HT-29 (cell line): Measurements from ENCODE around the gene ZNF605. TPM values are rescaled to one million over a fixed set of nuclear protein-coding genes. Genes with fewer than 3 reads are reported as not detected.
"Not testable (repeated sequence)": the region's sequence is repeated elsewhere in the genome, so short reads cannot be mapped to it uniquely, and the experiment has no call there.

Experiments used
- DNase-seq: peaks from one replicate; pipeline ENCODE4 v3.0.0-alpha.2; 2015; ENCODE audit warnings: low spot score
- total RNA-seq: library from RNA; depleted of rRNA; stranded (reverse); fragments of >200 nt; shearing (Covaris generic); gene quantifications from 2 replicates; pipeline ENCODE4 v1.2.3, GENCODE V29; 2014; rRNA removed

The ZNF605 gene
- not detected in 2 replicates for total RNA-seq

DNA sequence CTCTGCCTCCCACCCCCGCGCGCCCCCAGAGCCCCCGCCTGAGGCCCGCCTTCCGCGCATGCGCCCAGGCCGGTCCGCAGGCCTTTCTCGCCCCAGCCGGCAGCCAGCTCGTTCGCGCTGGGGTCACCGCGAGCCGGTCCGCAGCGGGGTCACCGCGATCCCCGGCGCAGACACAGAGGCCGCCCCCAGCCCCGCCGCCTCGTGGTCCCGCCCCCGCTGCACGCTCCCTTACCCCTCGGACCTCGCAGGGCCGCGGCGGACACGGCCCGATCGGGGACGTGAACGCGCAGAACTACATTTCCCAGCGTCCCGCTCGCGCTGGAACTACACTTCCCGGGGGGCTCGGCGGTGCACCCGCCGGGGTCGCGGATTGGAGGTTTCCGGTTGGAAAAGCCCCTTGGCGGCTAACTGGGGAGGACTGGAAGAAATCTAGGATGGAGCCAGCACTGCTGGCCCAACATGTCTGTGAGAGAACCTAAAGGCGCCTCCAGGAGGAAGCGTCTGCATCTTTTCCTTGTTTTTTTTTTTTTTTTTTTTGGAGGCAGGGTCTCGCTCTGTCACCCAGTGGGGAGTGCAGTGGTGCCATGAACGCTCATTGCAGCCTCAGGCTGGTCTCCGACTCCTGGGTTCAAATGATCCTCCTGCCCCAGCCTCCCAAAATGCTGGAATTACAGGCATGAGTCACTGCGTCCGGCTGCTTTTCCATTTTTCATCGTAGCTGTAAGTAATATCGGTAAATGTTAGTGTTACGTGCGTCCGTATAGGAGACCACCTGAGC, at the start of gene ZNF605:
TSS of gene ZNF605 (minus strand) at position 296 of the 778 bp plus-strand sequence. CDS start 10,671 bp downstream, outside the sequence.
- DNase-seq, result no peak

DNA sequence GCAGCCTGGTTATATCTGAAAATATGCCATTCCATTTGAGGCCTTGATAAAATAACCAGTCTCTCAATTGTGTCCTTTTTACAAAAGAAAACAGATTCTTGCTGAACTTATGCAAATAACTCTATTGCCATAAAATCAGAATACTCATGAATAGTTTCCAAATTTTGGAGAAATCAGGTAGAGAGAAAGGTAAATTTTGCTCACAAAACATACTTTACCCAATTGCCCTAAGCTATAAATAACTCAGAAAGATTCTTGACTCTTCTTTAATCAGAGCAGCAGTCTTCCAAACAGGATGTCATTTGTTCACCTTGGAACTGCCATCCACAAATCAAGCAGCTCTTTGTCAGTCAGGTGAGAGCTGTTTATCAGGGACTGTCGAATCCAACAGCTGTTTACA, 42.6 kb upstream of the ZNF605 start:
- DNase-seq, result no peak

DNA sequence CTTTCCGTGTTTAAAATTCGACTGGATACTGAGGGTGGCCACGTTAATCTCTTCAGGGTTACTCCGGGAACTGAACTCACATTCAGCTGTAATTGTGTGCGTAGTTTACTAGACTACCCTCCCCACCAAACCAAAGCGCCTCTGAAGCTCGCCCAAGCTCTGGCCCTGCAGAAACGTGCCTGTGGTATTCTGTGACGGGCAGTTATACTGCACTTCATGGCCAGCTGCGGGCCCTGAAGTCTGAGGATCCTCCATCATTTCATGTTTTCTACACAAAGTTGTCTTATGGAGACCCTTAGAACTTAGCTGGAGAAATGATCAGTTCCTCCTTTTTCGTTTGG, 30.7 kb upstream of the ZNF605 start:
- no peak for DNase-seq

DNA sequence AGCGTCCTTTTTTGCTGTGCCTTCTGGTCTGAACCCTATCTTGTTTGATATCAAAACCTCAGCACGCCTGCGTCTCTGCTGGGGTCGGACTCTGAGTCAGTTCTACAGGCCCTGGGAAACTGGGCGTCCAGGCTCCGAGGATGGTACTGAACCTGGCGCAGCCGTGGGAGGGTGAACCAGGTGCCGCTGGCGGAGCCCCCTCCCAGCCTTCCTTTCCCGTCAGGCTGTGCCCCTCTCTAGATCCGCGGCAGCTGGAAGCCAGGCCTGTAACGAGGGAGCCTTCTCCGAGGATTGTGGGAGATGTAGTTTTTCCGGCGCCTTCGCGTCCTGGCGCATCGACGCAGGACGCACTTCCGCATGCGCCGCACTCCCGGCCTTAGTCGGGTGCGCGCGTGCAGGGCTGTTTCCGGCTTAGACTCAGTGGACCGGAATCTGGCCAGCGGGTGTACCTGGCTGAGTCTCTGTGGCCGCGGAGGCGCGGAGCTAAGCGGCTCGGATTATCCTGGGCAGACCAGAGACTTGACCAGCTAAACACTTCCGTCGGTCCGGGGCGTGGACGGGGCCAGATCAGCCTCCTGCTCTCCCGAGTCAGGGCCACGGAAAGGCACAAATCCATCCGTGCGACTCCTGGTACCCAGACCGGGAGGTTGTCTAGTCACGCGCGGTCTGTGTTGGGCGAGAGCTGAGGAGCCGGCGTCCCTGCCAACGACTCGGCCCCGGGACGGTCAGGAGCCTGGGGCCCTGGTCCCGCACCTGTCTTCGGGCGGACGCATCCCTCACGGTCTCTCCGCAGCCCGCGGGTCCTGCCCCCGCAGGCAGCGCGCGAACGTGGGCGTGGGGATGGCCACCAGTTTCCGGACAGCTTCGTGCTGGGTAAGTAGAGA, 30.1 kb upstream of the ZNF605 start, which contains the start of gene ZNF26:
TSS of gene ZNF26 (plus strand) at position 367 of the 884 bp plus-strand sequence. CDS start at position 841, 474 bp downstream.
- peak; percentile 90 for DNase-seq

DNA sequence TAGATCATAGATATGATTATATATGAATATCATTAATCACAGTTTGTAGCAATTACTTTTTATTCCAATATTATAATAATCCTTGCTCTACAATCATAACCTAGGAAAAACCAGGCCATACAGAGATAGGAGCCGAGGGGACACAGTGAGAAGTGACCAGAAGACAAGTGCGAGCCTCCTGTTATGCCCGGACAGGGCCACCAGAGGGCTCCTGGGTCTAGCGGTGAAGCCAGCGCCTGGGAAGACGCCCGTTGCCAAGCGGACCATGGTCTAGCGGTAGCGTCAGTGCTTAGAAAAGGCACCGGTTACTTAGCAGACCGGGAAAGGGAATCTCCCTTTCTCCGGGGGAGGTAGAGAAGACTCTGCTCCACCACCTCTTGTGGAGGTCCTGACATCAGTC, 20.8 kb upstream of the ZNF605 start:
- peak; percentile 13 for DNase-seq

DNA sequence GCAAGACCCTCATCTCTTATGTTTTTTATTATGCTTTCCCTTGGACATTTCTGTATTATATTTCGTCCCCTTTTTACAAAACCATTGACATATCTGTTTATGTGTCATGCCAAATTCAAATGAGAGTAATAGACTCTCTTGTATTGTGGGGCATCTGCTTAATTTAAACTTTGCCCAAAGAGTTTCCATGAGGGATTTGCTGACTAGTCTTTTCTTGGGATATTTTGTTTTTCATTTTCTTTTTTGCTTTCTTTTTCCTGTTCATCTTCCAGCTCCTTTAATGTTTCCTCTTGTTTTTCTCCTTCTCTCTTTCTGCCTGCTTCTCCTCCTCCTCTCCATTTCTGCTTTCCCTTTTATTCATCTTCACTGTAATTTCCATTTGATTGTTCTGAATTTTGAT, 16.3 kb upstream of the ZNF605 start:
- no peak for DNase-seq

DNA sequence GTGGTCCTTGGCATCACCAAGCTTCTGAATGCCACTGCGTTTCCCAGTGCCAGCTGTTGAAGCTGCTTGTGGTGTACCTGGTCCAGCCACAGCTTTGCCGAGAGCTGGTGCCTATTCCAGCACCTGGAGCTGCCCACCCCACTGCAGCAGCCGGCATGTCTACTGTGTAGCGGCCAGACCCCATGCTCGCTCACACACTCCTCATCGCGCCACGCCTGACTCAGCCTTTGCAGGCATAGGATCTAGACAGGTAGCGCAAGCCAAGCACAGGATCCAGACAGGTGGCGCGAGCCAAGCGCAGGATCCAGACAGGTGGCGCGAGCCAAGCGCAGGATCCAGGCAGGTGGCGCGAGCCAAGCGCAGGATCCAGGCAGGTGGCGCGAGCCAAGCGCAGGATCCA, 11.6 kb upstream of the ZNF605 start:
- DNase-seq, result no peak

DNA sequence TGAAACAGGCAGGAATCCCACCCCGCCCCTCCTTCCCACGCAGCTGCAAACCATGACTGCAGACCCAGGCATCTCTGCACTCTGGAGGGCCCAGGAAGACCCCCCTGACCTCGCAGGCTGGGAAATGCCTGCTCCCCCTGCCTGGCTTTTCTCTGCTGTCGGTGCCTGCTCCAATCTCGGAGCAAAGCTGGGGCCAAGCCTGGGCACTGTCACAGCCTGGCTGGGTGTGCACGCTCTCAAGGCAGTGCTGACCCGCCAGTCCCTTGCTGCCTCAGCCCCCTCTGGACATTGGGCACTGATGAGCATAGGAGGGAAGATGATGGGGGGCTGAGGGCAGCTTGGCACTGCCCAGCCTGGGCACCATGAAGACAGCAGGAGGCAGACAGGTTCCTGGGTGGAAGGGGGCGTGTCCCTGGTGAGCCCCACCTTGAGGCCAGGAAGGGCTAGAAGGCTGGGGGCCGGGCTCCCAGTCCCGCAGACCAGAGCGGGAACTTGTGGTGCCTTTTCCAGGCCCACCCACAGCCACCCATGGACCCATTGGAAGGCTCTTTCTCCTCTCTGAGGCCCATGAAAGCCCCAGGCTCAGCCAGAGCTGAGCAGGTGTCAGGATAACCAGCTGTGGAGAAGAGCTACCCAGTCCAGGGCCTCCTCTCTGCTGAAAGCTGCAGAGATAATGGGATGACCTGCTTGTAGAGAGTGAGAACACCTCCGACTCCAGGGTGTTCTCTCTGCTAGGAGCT, 10.7 kb upstream of the ZNF605 start:
- DNase-seq, result no peak

DNA sequence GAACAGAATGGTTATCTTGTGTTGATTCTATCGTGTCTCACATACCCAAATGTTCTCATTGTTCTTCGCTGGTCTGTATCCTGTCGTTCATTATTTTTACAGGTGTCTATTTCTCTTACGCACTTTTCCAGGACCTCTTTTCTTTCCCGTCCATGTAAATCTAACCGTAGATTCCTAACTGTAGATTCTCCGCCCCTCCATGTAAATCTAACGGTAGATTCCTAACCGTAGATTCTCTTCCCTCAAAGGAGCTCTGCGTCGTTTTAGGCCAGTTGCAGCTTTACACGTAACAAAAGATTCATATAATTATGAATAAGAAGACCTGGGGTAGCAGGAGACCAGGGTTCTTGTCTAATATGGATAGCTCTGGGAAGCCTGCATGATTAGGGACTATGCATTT, 9.7 kb upstream of the ZNF605 start:
- DNase-seq, result no peak

DNA sequence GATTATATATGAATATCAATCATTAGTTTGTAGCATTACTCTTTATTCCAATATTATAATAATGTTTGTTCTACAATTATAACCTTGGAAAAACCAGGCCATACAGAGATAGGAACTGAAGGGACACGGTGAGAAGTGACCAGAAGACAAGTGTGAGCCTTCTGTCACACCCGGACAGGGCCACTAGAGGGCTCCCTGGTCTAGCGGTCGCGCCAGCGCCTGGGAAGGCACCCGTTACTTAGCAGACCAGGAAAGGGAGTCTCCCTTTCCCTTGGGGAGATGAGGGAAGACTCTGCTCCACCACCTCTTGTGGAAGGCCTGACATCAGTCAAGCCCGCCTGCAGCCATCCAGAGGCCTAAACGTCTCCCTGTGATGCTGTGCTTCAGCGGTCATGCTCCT, 7.8 kb upstream of the ZNF605 start:
- peak; percentile 25 for DNase-seq

DNA sequence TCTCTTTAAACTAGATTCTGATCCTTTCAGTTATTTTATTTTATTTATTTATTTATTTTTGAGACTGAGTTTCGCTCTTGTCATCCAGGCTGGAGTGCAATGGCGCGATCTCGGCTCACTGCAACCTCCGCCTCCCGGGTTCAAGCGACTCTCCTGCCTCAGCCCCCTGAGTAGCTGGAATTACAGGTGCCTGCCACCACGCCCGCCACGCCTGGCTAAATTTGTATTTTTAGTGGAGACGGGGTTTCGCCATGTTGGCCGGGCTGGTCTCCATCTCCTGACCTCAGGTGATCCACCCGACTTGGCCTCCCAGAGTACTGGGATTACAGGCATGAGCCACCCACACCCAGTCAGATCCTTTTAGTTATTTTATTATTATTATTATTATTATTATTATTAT, 5.7 kb upstream of the ZNF605 start:
- DNase-seq, result not testable (repeated sequence)

DNA sequence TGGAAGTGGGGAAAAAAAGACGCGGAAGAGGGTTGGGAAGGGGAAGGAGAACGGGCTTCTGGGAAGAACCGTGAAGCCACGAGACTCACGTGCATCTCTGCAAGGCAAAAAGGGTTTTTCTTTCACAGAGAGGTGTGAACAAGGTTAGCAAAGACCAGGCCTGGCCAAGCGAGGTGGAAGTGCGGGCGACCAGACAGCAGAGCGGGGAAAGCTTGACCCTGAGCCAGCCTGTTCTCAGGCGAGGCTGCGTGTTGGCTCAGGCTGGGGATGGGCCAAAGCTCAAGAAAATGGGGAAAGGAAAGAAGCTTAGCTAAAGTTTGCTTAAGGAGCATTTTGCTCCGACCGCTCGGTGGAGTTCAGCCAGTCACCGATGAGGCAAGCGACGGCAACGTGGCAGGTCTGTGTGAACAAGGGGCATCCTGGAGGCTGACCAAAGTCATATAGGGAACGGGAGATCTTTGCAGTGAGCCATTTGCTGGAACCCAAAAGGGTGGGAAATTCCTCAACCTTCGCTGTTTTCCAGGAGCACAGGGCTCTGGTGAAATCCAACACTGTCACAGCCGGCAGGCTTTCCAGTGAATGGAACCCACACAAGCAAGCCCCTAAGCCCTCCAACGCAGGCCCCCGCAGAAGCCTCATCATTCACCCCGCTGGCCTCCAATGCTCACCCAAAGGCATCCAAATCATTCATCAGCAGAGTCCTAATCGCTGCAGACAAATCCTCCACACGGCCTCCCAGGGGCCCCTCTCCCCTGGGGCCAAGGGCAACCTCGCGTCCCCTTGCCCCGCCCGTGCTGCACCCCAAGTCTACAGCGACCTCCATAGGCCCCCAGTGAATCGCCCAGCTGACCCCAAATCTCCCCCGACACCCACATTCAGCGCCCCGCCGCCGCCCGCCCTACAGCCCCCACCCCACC, 754 bp downstream of the ZNF605 start:
- no peak for DNase-seq

DNA sequence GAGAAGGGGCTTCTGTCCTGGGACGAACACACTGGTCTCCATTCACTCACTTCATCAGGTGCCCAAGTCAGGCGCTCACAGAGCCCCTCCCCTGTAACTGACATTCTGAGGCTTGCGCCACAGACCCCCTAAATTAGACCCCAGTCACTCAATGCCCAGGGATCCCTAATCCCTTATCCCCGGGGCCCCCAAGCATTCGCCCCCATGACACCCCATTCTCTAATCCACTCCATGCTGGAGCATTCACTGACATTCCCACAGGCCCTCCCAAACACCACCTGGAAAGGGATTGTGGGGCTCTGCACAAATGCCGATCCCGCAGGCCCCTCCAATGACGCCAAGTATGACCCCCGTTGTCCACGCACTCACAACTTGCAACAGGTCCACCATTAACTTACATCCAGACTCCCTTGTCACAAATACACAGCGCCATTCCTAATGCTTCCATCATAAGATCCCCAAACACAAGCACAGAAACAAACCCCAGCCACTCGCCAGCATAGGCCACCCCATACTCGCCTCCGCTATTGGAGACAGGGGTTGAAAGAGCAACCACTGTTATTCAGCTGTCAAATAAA, 1.5 kb downstream of the ZNF605 start:
- no peak for DNase-seq

DNA sequence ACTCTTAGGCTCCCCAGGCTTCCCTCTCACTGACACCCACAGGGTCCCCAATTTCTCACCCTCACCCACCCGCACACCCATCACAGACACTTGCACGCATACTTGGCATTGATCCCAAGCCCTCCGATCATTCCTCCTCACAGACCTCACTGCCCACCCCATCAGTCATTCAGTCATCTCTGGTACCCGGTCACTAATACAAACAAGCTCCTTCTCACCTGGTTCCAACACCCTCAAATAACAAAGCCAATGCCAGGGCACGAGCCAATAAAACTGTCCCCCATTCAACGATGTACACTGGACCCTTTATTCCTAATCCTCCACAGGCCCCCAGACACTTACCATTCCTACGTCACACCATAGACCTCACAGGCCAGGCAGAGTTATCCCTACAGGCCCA, 2.3 kb downstream of the ZNF605 start:
- DNase-seq, result no peak

DNA sequence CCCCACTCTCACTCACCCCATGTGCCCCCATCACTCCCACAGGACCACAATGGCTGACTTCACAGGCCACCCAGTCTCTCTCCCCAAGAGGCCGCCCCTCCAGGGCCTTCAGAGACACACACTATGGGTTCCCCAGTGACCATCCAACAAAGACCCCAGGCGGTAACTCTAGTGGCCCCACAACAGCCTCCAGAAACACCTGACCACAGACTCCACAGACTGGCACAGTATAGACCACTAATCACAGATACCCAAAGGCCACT, 3.0 kb downstream of the ZNF605 start:
- DNase-seq, result no peak

DNA sequence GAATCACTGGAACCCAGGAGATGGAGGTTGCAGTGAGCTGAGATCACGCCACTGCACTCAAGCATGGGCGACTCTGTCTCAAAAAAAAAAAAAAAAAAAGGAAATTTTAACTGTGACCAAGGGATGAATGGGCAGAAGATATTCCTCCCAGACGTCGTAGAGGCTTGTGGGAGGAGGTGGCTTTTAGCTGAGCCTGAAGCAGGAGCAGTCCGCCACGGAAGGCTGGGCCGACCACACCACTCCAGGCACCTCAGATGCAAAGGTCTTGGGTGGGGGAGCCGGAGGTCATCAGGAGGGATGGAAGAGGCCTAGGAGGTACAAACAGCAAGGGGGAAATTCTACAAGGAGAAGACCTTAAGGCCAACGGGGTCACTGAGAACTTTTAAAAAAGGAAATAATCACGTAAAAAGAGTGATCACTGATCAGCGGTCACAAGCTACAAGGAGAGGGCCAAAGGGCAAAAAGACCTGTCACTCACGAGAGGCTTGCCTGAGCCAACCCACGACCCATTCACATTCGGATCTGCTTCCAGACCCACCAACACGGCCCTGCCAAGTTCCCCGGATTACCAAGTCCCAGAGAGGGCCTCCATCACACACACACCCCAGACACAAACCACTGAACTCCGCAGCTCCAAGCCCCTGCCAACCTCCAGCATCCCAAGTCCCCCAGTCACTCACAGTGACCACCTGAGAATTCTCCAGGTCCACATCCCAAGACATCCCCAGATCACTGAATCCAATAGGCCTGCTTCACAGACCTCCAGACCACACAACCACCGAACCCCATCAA, 3.5 kb downstream of the ZNF605 start:
- DNase-seq, result no peak

DNA sequence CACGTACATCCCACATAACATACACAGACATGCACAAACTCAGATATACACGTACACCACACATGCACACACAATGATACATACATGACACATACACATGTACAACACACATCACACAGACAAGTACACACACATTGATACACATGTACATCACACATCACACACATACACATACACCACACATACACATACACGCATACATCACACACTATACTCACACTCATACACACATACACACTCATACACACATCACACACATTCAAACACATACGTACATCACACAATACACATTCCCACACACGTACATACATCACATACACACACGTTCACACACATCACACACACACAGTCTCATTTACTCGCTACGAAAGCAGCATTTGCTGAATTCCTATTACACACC, 4.5 kb downstream of the ZNF605 start:
- no peak for DNase-seq

DNA sequence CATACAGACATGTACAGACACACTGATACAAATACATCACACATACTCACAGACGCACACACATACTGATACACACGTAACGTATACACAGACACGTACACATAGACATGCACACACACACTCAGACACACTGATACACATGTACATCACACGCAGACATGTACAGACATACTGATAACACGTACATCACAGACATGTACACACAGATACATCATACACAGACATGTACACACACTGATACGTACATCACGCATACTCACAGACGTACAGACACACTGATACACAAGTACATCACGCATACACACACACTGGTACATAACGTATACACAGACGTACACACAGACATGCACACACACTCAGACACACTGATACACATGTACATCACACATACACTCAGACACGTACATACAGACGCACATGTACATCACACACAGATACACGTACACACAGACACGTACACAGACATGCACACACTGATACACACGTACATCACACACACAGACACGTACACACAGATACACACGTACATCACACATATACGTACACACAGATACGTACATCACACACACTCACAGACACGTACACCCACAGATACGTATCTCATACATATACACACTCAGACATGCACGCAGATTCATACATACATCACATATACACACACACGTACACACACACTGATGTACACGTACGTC, 5.1 kb downstream of the ZNF605 start:
- no peak for DNase-seq
